HG03039 (cell line): ENCODE data around the gene C20orf173.
"Not testable (repeated sequence)": the region's sequence is repeated elsewhere in the genome, so short reads cannot be mapped to it uniquely, and the experiment has no call there.

Source experiments
- ATAC-seq: cut with Tn5 transposase; IDR thresholded peaks from one replicate; pipeline ENCODE4 v1.9.1; 2021; ENCODE audit warnings: mild to moderate bottlenecking, moderate library complexity; ENCODE audit not compliant: unreplicated experiment

Gene C20orf173

GRCh38 chr20:35529552-35529951 lies at the start of gene C20orf173:
TSS of gene C20orf173 (minus strand) at chr20:35529652. CDS start at chr20:35529373, 279 bp downstream.
- ATAC-seq = no peak

- ATAC-seq = no peak
These were observed 49.7 kb upstream of the C20orf173 start for GRCh38 chr20:35579196-35579595.

GRCh38 chr20:35578469-35578868 lies 49.0 kb upstream of the C20orf173 start:
- ATAC-seq = no peak

- no peak for ATAC-seq
These were observed 47.4 kb upstream of the C20orf173 start for GRCh38 chr20:35576816-35577215.

GRCh38 chr20:35575958-35576357 lies 46.5 kb upstream of the C20orf173 start:
- no peak for ATAC-seq

- ATAC-seq = no peak
These were observed 43.4 kb upstream of the C20orf173 start for GRCh38 chr20:35572838-35573237.

GRCh38 chr20:35571555-35571954 lies 42.1 kb upstream of the C20orf173 start:
- no peak for ATAC-seq

GRCh38 chr20:35568645-35569044 lies 39.2 kb upstream of the C20orf173 start:
- ATAC-seq = no peak

GRCh38 chr20:35564905-35565304 lies 35.5 kb upstream of the C20orf173 start:
- ATAC-seq = no peak

- no peak for ATAC-seq
These were observed 34.4 kb upstream of the C20orf173 start for GRCh38 chr20:35563834-35564233.

GRCh38 chr20:35562541-35563110 lies 33.2 kb upstream of the C20orf173 start:
- ATAC-seq = no peak

- ATAC-seq = no peak
These were observed 32.2 kb upstream of the C20orf173 start for GRCh38 chr20:35561671-35562070.

- no peak for ATAC-seq
These were observed 31.8 kb upstream of the C20orf173 start for GRCh38 chr20:35561268-35561667.

GRCh38 chr20:35560541-35560940 lies 31.1 kb upstream of the C20orf173 start:
- no peak for ATAC-seq

- no peak for ATAC-seq
These were observed 30.7 kb upstream of the C20orf173 start for GRCh38 chr20:35560105-35560511.

GRCh38 chr20:35559042-35559693 lies 29.7 kb upstream of the C20orf173 start:
- no peak for ATAC-seq

- no peak for ATAC-seq
These were observed 29.0 kb upstream of the C20orf173 start for GRCh38 chr20:35558451-35558850.

GRCh38 chr20:35556871-35557270 lies 27.4 kb upstream of the C20orf173 start:
- ATAC-seq = no peak

GRCh38 chr20:35555951-35556645 lies 26.6 kb upstream of the C20orf173 start:
- ATAC-seq = no peak

- ATAC-seq = not testable (repeated sequence)
These were observed 26.0 kb upstream of the C20orf173 start for GRCh38 chr20:35555461-35555860.

GRCh38 chr20:35552914-35553313 lies 23.5 kb upstream of the C20orf173 start:
- ATAC-seq = no peak

- ATAC-seq = no peak
These were observed 22.1 kb upstream of the C20orf173 start for GRCh38 chr20:35551503-35551902.
